Stimulated activated CD8-positive, alpha-beta memory T cell treated with anti-CD3 and anti-CD28 coated beads, Interleukin-2, amount 100 ng/mL, for 1 hour (primary cell): Measurements from ENCODE around the gene CEACAM7.
A peak's percentile ranks its signal among the peaks of the same experiment; 100 is the strongest.
"Not testable (repeated sequence)": the region's sequence is repeated elsewhere in the genome, so short reads cannot be mapped to it uniquely, and the experiment has no call there.

Experiments
- DNase-seq, 2 donors: peaks; one replicate each; pipeline ENCODE4 v3.0.0-alpha.2; 2020; ENCODE audit warnings: low read depth in 2 of 2

The CEACAM7 gene

GRCh38 chr19:41688098-41688497 lies at the start of gene CEACAM7:
CEACAM7 (minus strand) TSS chr19:41688270; CDS start chr19:41688165, 105 bp downstream.
- DNase-seq = no peak

GRCh38 chr19:41735071-41735600 lies 47.1 kb upstream of the CEACAM7 start:
- DNase-seq = no peak

- no peak for DNase-seq
Observed at GRCh38 chr19:41734585-41734984, 46.5 kb upstream of the CEACAM7 start.

- DNase-seq = no peak
Observed at GRCh38 chr19:41734156-41734555, 46.1 kb upstream of the CEACAM7 start.

- no peak for DNase-seq
Observed at GRCh38 chr19:41726493-41726892, 38.4 kb upstream of the CEACAM7 start.

- no peak for DNase-seq
Observed at GRCh38 chr19:41720103-41720502, 32.0 kb upstream of the CEACAM7 start.

DNA sequence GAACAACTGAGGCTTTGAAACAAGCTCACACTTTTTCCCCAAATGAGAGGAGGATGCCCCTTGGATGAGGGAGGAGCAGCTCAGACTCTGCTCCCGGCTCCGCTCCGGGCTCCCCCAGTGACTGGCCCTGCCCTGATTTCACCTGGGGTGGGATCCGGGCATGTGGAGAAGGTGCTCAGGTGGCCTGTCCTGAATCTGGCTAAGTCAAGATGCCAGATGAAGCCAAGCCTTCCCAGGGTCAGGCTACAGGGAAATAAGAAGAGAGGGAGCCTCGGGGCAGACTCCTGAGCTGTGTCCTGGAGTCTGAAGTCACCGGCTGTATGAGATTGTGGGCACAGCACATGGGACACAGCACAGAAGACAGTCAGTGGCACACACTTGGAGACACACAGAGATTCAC lies 30.7 kb upstream of the CEACAM7 start:
- no peak for DNase-seq

DNA sequence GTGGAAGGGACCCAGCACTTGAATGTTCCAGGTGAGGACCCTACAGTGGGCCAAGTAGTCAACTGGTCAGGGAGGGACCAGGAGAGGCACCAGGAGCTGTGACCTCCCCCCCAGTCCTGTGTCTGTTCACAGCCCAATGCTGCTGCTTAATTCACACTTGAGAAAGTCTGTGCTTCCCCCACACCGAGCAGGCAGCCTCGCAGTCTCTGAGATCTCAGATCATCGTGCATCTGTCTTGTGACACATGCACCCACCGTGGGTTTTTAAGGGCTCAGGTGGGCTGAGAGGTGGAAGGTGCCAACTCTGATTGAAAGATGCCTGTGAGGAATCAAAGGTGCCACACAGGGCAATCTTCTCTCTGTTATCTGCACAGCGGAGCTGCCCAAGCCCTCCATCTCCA lies 26.5 kb upstream of the CEACAM7 start:
- no peak for DNase-seq

DNA sequence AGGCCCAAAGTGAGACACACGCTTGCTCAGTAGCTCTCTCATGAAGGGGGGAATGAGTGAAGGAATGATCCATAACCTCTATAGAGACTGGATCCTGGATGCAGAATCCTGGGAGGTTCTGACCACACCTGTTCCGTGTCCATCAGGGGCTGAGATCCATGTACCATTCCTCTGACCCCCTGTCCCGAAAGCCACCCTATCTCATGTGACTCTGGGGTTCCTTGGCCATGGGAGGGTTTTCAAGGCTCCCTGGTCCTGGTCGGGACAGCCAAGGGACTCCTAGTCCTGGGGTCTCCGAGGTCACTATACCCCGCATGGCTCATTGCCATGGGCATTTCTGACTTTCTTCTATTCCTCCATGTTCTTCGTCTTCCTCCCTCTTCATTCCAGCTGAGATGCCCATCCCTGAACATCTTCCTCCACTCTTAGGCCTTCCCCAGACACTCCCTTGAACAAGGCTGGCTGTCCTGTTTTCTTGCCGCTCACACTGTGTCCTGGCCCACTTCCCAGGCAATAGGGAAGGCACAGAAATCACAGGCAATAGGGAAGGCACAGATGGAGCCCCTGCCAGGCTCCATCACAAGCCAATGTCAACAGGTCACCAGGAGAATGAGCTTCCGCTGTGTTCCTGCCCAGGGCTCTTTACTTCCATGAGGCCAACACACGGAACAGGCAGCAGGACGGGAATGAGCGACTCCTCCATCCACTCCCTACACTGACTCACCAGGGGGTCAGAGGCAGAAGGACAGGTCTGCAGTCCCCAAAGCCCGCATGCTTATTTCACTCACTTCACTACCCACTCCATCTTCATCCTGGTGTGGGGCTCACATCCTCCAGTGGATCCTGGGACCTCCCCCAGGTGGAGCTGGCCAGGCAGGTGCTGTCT lies 23.5 kb upstream of the CEACAM7 start:
- no peak for DNase-seq

- no peak for DNase-seq
Observed at GRCh38 chr19:41709951-41710645, 22.0 kb upstream of the CEACAM7 start.

- not testable (repeated sequence) for DNase-seq
Observed at GRCh38 chr19:41709516-41709915, 21.4 kb upstream of the CEACAM7 start.

GRCh38 chr19:41708481-41708880 lies 20.4 kb upstream of the CEACAM7 start, which contains the start of gene CEACAM5:
CEACAM5 (plus strand) TSS chr19:41708626; CDS start chr19:41708732, 106 bp downstream.
- no peak for DNase-seq

- no peak for DNase-seq
Observed at GRCh38 chr19:41707871-41708371, 19.9 kb upstream of the CEACAM7 start.

DNA sequence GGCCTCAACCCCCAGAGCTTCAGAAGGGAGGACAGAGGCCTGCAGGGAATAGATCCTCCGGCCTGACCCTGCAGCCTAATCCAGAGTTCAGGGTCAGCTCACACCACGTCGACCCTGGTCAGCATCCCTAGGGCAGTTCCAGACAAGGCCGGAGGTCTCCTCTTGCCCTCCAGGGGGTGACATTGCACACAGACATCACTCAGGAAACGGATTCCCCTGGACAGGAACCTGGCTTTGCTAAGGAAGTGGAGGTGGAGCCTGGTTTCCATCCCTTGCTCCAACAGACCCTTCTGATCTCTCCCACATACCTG lies 19.4 kb upstream of the CEACAM7 start:
- DNase-seq = no peak

GRCh38 chr19:41706741-41707501 lies 18.9 kb upstream of the CEACAM7 start:
- DNase-seq = peak; percentile 19 to 43

GRCh38 chr19:41705393-41706174 lies 17.5 kb upstream of the CEACAM7 start:
- DNase-seq = no peak

- no peak for DNase-seq
Observed at GRCh38 chr19:41703602-41704293, 15.7 kb upstream of the CEACAM7 start.

DNA sequence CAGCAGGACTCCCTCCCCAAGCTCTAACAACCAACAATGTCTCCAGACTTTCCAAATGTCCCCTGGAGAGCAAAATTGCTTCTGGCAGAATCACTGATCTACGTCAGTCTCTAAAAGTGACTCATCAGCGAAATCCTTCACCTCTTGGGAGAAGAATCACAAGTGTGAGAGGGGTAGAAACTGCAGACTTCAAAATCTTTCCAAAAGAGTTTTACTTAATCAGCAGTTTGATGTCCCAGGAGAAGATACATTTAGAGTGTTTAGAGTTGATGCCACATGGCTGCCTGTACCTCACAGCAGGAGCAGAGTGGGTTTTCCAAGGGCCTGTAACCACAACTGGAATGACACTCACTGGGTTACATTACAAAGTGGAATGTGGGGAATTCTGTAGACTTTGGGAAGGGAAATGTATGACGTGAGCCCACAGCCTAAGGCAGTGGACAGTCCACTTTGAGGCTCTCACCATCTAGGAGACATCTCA lies 14.1 kb upstream of the CEACAM7 start:
- no peak for DNase-seq

- DNase-seq = no peak
Observed at GRCh38 chr19:41701401-41702075, 13.5 kb upstream of the CEACAM7 start.
